ENCODE data around the gene SOAT2.

Gene SOAT2

DNA sequence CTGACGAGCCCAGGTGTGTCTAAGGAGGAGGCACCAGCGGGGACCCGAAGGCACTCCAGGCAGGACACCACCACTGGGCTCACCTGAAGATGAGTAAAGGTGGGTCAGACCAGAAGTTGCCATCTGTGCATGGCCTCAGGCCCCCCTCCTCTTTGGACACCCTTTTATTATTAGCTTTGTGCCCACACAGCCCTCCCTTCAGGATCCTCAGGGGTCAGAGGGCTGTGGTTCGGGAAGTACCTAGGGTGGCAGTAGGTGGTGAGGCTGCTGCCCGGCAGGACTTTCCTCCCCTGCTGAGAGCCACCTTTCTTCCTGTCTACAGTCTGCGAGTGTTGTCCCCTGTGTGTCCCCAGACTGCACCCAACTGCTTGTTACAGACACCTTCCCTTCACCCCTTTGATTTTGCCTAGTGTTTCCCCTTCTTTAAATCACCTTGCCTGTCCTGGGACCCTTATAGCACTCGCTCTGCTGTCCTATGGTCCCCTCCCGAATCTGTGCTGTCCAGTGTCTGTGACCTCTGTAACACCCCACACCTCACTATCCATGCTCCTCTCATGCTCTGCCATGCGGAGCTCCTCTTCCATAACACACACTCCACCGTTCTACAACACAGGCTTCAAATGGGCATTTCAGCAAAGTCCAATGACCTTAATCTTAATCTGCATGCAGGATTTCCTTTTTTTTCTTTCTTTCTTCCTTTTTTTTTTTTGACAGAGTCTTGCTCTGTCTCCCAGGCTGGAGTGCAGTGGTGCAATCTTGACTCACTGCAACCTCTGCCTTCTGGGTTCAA lies 25.7 kb downstream of the SOAT2 start:
- H3K4me1 Mint-ChIP-seq, result no peaks in the 10 kb centered on the region
- no peak for DNase-seq (ENCODE audit: low spot score in 2 of 2)
- no peak for ATAC-seq (replicated peaks; ENCODE audit: extremely low read depth, poor library complexity, severe bottlenecking)
- H3K36me3 Mint-ChIP-seq (ENCODE audit: insufficient read depth), result peaks cover 4% of the 10 kb centered on the region
- H3K9me3 Mint-ChIP-seq, result no peaks in the 10 kb centered on the region
- no peak overlapping the region for H3K4me3 Mint-ChIP-seq
- no peak overlapping the region for H3K27ac Mint-ChIP-seq (ENCODE audit: low read depth)
- peaks cover 11% of the 10 kb centered on the region for H3K27me3 Mint-ChIP-seq

DNA sequence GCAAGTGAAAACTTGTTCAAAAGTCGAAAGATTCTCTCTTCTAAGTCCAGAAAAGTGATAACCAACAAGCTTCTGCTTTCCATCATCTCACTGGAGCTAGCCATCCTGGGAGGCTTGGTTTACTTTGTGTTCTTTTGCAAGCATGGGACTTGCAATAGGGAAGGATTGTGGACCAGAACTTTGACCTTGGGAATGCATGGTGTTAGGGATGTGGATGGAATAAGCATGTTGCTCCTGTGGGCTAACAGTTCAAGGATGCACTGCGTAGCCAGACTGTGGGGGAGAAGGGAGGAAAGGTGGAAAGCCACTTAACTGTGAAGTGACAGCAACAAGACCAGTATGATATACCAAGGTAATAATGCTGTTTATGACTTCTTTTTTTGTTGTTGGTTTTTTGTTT lies 28.6 kb downstream of the SOAT2 start:
- no peaks in the 10 kb centered on the region for H3K4me1 Mint-ChIP-seq
- peaks cover 2% of the 10 kb centered on the region for H3K36me3 Mint-ChIP-seq (ENCODE audit: insufficient read depth)
- H3K9me3 Mint-ChIP-seq, result no peaks in the 10 kb centered on the region
- no peak overlapping the region for H3K27ac Mint-ChIP-seq (ENCODE audit: low read depth)
- no peak for ATAC-seq (replicated peaks; ENCODE audit: extremely low read depth, poor library complexity, severe bottlenecking)
- no peak overlapping the region for H3K4me3 Mint-ChIP-seq
- DNase-seq (ENCODE audit: low spot score in 2 of 2), result no peak
- peaks cover 11% of the 10 kb centered on the region for H3K27me3 Mint-ChIP-seq

DNA sequence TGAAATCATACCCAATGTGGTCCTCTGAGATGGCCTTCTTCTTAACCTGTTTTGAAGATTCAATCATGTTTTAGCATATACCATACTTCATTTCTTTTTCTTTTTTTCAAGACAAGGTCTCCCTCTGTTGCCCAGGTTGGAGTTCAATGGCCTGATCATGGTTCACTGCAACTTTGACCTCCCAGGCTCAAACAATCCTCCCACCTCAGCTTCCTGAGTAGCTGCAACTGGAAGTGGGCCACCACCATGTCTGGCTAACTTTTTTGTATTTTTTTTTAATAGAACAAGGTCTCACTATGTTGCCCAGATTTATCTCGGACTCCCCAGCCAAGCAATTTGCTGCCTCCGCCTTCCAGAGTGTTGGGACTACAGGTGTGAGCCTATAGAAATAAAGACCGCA lies 30.4 kb downstream of the SOAT2 start:
- Mint-ChIP-seq H3K4me3 (no peak overlapping the region), H3K4me1 (no peaks in the 10 kb centered on the region), H3K9me3 (no peaks in the 10 kb centered on the region), H3K36me3 (ENCODE audit: insufficient read depth) (no peaks in the 10 kb centered on the region), H3K27ac (ENCODE audit: low read depth) (no peak overlapping the region), H3K27me3 (peaks cover 25% of the 10 kb centered on the region)
- ATAC-seq (replicated peaks; ENCODE audit: extremely low read depth, poor library complexity, severe bottlenecking) (no peak), DNase-seq (ENCODE audit: low spot score in 2 of 2) (no peak)

DNA sequence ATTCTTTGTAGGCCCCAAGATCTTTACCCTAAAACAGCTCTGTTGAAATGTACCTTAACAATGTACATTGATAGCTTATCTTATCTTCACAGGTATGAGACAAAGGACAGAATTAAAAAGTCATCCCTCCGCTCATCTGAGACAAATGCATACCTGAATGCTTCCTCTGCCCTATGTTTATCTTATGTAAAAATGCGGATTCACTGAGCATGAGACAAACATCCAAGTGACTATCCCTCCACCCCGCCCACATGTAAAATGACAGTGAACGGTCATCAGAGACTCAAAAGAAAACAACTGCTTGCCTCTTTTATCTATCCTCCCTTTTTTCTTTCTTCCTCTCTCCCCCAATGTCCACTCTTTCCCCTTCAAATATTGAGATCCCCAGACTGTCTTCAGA lies 40.1 kb downstream of the SOAT2 start:
- H3K27me3 Mint-ChIP-seq, result peaks cover 9% of the 10 kb centered on the region
- H3K27ac Mint-ChIP-seq (ENCODE audit: low read depth), result no peak overlapping the region
- no peak overlapping the region for H3K4me3 Mint-ChIP-seq
- ATAC-seq (replicated peaks; ENCODE audit: extremely low read depth, poor library complexity, severe bottlenecking), result no peak
- DNase-seq (ENCODE audit: low spot score in 2 of 2), result no peak
- no peaks in the 10 kb centered on the region for H3K4me1 Mint-ChIP-seq
- no peaks in the 10 kb centered on the region for H3K9me3 Mint-ChIP-seq
- no peaks in the 10 kb centered on the region for H3K36me3 Mint-ChIP-seq (ENCODE audit: insufficient read depth)

DNA sequence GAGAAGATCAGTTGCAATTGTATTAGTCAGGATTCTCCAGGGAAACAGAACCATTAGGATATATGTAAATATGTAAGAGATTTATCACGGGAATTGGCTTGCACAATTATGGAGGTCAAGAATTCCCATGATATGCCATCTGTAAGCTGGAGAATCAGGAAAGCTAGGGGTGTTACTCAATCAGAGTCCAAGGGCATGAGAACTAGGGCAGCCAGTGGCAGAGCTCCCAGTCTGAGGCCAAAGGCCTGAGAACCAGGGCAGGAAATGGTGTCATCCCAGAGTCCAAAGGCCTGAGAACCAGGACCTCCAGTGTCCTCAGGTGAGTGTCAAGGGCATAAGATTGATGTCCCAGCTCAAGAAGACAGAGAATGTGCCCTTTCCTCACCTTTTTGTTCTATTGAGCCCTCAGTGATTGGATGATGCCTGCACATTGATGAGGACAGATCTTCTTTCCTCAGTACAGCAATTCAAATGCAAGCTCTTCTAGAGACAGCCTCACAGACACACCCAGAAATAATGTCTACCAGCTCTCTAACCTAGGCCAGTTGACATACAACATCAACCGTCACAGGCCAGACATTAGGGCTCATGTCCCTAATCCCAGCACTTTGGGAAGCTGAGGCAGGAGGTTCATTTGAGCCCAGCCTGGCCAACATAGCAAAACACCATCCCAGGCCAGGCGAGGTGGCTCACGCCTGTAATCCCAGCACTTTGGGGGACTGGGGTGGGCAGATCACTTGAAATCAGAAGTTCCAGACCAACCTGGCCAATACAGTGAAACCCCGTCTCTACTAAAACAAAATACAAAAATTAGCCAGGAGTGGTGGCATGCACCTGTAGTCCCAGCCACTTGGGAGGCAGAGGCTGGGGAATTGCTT lies 42.3 kb downstream of the SOAT2 start:
- no peaks in the 10 kb centered on the region for H3K9me3 Mint-ChIP-seq
- DNase-seq (ENCODE audit: low spot score in 2 of 2) (no peak), ATAC-seq (replicated peaks; ENCODE audit: extremely low read depth, poor library complexity, severe bottlenecking) (no peak)
- no peak overlapping the region for H3K4me3 Mint-ChIP-seq
- H3K27me3 Mint-ChIP-seq, result no peaks in the 10 kb centered on the region
- H3K36me3 Mint-ChIP-seq (ENCODE audit: insufficient read depth), result no peaks in the 10 kb centered on the region
- no peaks in the 10 kb centered on the region for H3K4me1 Mint-ChIP-seq
- H3K27ac Mint-ChIP-seq (ENCODE audit: low read depth), result no peak overlapping the region

DNA sequence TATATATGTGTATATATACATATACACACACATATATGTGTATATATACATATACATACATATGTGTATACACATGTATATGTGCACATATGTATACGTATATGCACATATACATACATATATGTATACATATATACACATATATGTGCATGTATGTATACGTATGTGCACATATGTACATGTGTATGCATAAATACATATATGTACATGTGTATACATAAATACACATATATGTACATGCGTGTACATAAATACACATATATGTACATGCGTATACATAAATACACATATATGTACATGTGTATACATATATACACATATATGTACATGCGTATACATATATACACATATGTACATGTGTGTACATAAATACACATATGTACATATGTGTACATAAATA lies 43.9 kb downstream of the SOAT2 start:
- no peaks in the 10 kb centered on the region for H3K4me1 Mint-ChIP-seq
- no peak overlapping the region for H3K27ac Mint-ChIP-seq (ENCODE audit: low read depth)
- DNase-seq (ENCODE audit: low spot score in 2 of 2) (no peak), ATAC-seq (replicated peaks; ENCODE audit: extremely low read depth, poor library complexity, severe bottlenecking) (no peak)
- peaks cover 2% of the 10 kb centered on the region for H3K36me3 Mint-ChIP-seq (ENCODE audit: insufficient read depth)
- no peaks in the 10 kb centered on the region for H3K9me3 Mint-ChIP-seq
- no peaks in the 10 kb centered on the region for H3K27me3 Mint-ChIP-seq
- H3K4me3 Mint-ChIP-seq, result no peak overlapping the region

DNA sequence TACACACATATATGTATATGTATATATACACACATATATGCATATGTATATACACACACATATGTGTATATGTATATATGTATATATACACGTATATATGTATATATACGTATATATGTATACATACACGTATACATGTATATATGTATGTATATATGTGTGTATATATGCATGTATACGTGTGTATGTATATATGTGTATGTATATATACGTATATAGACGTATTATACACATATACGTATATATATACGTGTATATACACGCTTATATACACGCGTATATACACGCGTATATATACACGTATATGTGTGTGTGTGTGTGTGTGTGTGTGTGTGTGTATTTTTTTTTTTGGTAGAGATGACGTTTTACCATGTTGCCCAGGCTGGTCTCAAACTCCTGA lies 44.4 kb downstream of the SOAT2 start:
- Mint-ChIP-seq H3K9me3 (no peaks in the 10 kb centered on the region), H3K4me3 (no peak overlapping the region), H3K4me1 (no peaks in the 10 kb centered on the region), H3K27ac (ENCODE audit: low read depth) (no peak overlapping the region), H3K36me3 (ENCODE audit: insufficient read depth) (peaks cover 2% of the 10 kb centered on the region), H3K27me3 (no peaks in the 10 kb centered on the region)
- ATAC-seq (replicated peaks; ENCODE audit: extremely low read depth, poor library complexity, severe bottlenecking), result no peak
- no peak for DNase-seq (ENCODE audit: low spot score in 2 of 2)

DNA sequence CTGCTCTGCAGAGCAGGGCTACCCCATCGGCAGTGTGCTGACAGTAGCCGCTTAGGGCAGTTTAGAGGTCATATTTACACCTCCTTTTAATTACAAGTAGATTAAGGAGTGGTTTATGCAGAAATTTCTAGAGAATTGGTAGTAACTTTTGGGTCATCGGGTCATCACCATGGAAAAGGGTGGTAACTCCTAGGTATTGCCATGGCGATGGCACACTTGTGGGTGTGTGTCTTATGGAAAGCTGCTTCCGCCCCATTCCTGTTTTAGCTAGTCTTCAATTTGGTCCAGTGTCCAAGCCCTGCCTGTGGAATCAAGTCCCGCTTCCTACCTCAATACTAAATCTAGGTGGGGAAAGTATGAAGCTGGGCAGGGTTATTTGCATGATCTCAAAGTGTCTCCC lies 47.8 kb downstream of the SOAT2 start:
- no peak for DNase-seq (ENCODE audit: low spot score in 2 of 2)
- no peak for ATAC-seq (replicated peaks; ENCODE audit: extremely low read depth, poor library complexity, severe bottlenecking)
- Mint-ChIP-seq H3K9me3 (no peaks in the 10 kb centered on the region), H3K4me3 (no peak overlapping the region), H3K27ac (ENCODE audit: low read depth) (no peak overlapping the region), H3K4me1 (no peaks in the 10 kb centered on the region), H3K27me3 (no peaks in the 10 kb centered on the region), H3K36me3 (ENCODE audit: insufficient read depth) (peaks cover 2% of the 10 kb centered on the region)

DNA sequence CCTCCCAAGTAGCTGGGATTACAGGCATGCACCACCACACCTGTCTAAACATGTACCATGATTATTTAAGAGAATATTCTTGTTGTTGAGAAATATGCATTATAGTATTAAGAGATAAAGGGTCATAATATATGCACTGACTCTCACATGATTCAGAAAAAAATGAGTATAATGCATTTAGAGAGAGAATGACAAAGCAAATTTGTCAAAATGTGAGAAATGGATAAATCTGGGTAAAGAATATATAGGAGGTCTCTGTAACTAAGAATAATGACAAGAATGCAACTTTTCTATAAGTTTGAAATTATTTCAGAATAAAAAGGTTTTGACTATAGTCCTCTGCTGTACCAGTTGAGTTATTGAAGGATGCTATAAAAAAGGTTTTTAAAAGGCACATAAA lies 49.1 kb downstream of the SOAT2 start:
- H3K9me3 Mint-ChIP-seq, result no peaks in the 10 kb centered on the region
- H3K4me1 Mint-ChIP-seq, result no peaks in the 10 kb centered on the region
- H3K27me3 Mint-ChIP-seq, result no peaks in the 10 kb centered on the region
- ATAC-seq (replicated peaks; ENCODE audit: extremely low read depth, poor library complexity, severe bottlenecking) (no peak), DNase-seq (ENCODE audit: low spot score in 2 of 2) (no peak)
- peaks cover 2% of the 10 kb centered on the region for H3K36me3 Mint-ChIP-seq (ENCODE audit: insufficient read depth)
- no peak overlapping the region for H3K4me3 Mint-ChIP-seq
- H3K27ac Mint-ChIP-seq (ENCODE audit: low read depth), result no peak overlapping the region

DNA sequence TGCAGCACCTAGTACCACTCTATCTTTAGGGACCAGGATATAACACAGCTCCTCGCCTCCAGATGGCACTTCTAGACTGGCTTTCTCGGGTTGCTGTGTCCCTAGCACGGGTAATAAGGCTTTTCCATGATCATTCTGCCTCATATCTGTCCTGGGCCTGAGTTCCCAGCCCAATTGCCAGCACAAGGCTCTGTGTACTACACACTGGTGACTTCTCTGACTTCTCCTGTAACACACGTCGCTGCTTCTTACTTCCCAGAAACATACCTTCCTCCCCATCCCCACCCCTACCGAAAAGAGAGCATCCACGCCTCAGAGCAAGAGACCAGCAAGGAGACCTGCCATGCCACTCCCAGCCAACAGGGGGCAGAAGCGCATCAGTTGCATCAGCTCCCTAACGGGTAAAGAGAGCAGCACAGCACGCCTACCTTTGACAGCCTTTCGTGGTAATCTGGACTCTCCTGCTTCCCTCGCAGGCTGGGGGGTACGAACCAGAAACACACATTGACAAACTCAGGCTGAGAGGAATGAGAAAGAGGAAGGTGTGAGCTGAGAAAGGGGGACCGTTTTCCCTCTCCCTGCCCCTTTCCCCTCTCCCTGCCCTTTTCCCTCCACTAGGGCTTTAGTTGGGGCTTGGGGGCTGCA lies 56.0 kb downstream of the SOAT2 start:
- H3K9me3 Mint-ChIP-seq, result no peaks in the 10 kb centered on the region
- no peaks in the 10 kb centered on the region for H3K27me3 Mint-ChIP-seq
- peaks cover 9% of the 10 kb centered on the region for H3K4me1 Mint-ChIP-seq
- DNase-seq (ENCODE audit: low spot score in 2 of 2), result peak; percentile 84 to 85
- H3K4me3 Mint-ChIP-seq, result no peak overlapping the region
- H3K27ac Mint-ChIP-seq (ENCODE audit: low read depth), result peak overlapping the region; percentile 30
- peak; percentile 98 for ATAC-seq (replicated peaks; ENCODE audit: extremely low read depth, poor library complexity, severe bottlenecking)
- no peaks in the 10 kb centered on the region for H3K36me3 Mint-ChIP-seq (ENCODE audit: insufficient read depth)

DNA sequence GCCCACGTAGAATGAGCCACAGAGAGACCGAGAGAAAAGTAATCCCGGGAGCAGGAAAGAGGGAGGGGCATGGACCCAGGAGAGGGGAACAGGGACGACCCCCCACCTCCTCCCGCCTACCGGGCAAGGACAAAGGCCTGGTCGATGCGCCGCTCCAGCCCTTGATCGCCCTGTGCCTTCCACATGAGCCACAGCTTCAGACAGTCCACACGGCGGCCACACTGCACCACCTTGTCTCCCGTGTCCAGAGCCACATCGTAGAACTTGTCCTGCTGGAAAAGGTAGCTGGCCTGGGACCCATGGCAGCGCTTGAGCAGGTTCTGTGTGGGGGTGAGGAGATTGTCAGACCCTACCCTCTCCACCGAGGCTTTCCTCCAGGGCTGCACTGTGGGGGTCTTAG lies 56.7 kb downstream of the SOAT2 start:
- no peaks in the 10 kb centered on the region for H3K27me3 Mint-ChIP-seq
- H3K4me1 Mint-ChIP-seq, result peaks cover 9% of the 10 kb centered on the region
- H3K9me3 Mint-ChIP-seq, result no peaks in the 10 kb centered on the region
- no peaks in the 10 kb centered on the region for H3K36me3 Mint-ChIP-seq (ENCODE audit: insufficient read depth)
- DNase-seq (ENCODE audit: low spot score in 2 of 2) (no peak), ATAC-seq (replicated peaks; ENCODE audit: extremely low read depth, poor library complexity, severe bottlenecking) (no peak)
- H3K4me3 Mint-ChIP-seq, result no peak overlapping the region
- no peak overlapping the region for H3K27ac Mint-ChIP-seq (ENCODE audit: low read depth)

DNA sequence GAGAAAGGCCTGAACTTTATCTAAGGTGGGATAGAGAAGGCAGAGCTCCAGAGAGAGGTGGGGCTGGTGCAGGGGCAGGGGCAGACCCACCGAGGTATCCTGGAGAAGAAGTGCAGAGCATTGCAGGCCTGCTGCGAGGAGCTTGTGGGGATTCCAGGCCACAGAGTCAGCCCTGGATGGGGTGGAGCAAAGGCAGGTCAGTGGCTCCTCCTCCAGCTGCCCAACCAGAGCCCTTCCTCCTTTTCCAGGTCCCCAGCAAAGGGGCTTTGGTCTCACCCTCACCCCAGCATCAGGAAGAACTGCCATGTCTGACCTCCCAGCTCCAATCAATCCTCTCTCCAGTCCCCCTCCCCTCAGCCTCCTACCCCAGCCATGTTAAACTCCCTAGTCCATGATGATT lies 57.4 kb downstream of the SOAT2 start:
- no peaks in the 10 kb centered on the region for H3K27me3 Mint-ChIP-seq
- H3K9me3 Mint-ChIP-seq, result no peaks in the 10 kb centered on the region
- no peaks in the 10 kb centered on the region for H3K36me3 Mint-ChIP-seq (ENCODE audit: insufficient read depth)
- no peak for ATAC-seq (replicated peaks; ENCODE audit: extremely low read depth, poor library complexity, severe bottlenecking)
- peaks cover 9% of the 10 kb centered on the region for H3K4me1 Mint-ChIP-seq
- H3K27ac Mint-ChIP-seq (ENCODE audit: low read depth), result no peak overlapping the region
- no peak overlapping the region for H3K4me3 Mint-ChIP-seq
- DNase-seq (ENCODE audit: low spot score in 2 of 2), result no peak
